Measurements from ENCODE around the gene GPRC5A.

GPRC5A gene

GRCh38 chr12:12897302-12897701 is 5.9 kb downstream of the GPRC5A start:
- Histone ChIP-seq H3K9me3 (replicated peaks; ENCODE audit: insufficient read depth, low read length) (no peaks in the 10 kb centered on the region), H3K9ac (ENCODE audit: low read length) (no peak overlapping the region), H3K4me1 (ENCODE audit: low read length) (no peaks in the 10 kb centered on the region), H3K36me3 (replicated peaks; ENCODE audit: insufficient read depth, low read length) (no peaks in the 10 kb centered on the region), H3K9me2 (replicated peaks; ENCODE audit: insufficient read depth, low read length) (no peaks in the 10 kb centered on the region), H3F3A (ENCODE audit: insufficient read depth, low read length) (no peaks in the 10 kb centered on the region), H3K27me3 (replicated peaks; ENCODE audit: insufficient read depth, low read length) (no peaks in the 10 kb centered on the region), H3K4me3 (ENCODE audit: low read length) (no peak overlapping the region), H3K27ac (ENCODE audit: low read length) (no peak overlapping the region), H3K79me2 (ENCODE audit: low read length) (no peaks in the 10 kb centered on the region), H4K20me1 (ENCODE audit: insufficient read depth, low read length) (no peaks in the 10 kb centered on the region), H3K4me2 (ENCODE audit: low read depth, low read length) (no peak overlapping the region), H2AFZ (ENCODE audit: low read length) (no peak overlapping the region)
- DNase-seq = no peak
- TF ChIP-seq CTCF (IDR thresholded peaks at IDR 0.05; ENCODE audit: low read length) = no peak
- TF ChIP-seq EZH2phosphoT487 (IDR thresholded peaks at IDR 0.05; ENCODE audit: low read length) = no peak
- TF ChIP-seq EZH2 (optimal IDR thresholded peaks at IDR 0.05; ENCODE audit: low read depth, low read length) = no peak

GRCh38 chr12:12898136-12898717 is 6.9 kb downstream of the GPRC5A start:
- H3F3A ChIP-seq (ENCODE audit: insufficient read depth, low read length) = no peaks in the 10 kb centered on the region
- no peak overlapping the region for H3K9ac ChIP-seq (ENCODE audit: low read length)
- no peak overlapping the region for H3K4me2 ChIP-seq (ENCODE audit: low read depth, low read length)
- no peak overlapping the region for H3K27ac ChIP-seq (ENCODE audit: low read length)
- H2AFZ ChIP-seq (ENCODE audit: low read length) = no peak overlapping the region
- H3K4me3 ChIP-seq (ENCODE audit: low read length) = no peak overlapping the region
- DNase-seq = no peak
- H3K9me2 ChIP-seq (replicated peaks; ENCODE audit: insufficient read depth, low read length) = no peaks in the 10 kb centered on the region
- TF ChIP-seq CTCF (IDR thresholded peaks at IDR 0.05; ENCODE audit: low read length) (no peak), EZH2 (optimal IDR thresholded peaks at IDR 0.05; ENCODE audit: low read depth, low read length) (no peak), EZH2phosphoT487 (IDR thresholded peaks at IDR 0.05; ENCODE audit: low read length) (no peak)
- no peaks in the 10 kb centered on the region for H3K79me2 ChIP-seq (ENCODE audit: low read length)
- H3K9me3 ChIP-seq (replicated peaks; ENCODE audit: insufficient read depth, low read length) = no peaks in the 10 kb centered on the region
- H4K20me1 ChIP-seq (ENCODE audit: insufficient read depth, low read length) = no peaks in the 10 kb centered on the region
- no peaks in the 10 kb centered on the region for H3K36me3 ChIP-seq (replicated peaks; ENCODE audit: insufficient read depth, low read length)
- no peaks in the 10 kb centered on the region for H3K27me3 ChIP-seq (replicated peaks; ENCODE audit: insufficient read depth, low read length)
- no peaks in the 10 kb centered on the region for H3K4me1 ChIP-seq (ENCODE audit: low read length)

GRCh38 chr12:12898911-12899511 is 7.6 kb downstream of the GPRC5A start:
- Histone ChIP-seq H3K4me2 (ENCODE audit: low read depth, low read length) (no peak overlapping the region), H3F3A (ENCODE audit: insufficient read depth, low read length) (no peaks in the 10 kb centered on the region), H3K27ac (ENCODE audit: low read length) (no peak overlapping the region), H3K79me2 (ENCODE audit: low read length) (no peaks in the 10 kb centered on the region), H4K20me1 (ENCODE audit: insufficient read depth, low read length) (no peaks in the 10 kb centered on the region), H3K27me3 (replicated peaks; ENCODE audit: insufficient read depth, low read length) (no peaks in the 10 kb centered on the region), H2AFZ (ENCODE audit: low read length) (no peak overlapping the region), H3K9me3 (replicated peaks; ENCODE audit: insufficient read depth, low read length) (no peaks in the 10 kb centered on the region), H3K4me1 (ENCODE audit: low read length) (no peaks in the 10 kb centered on the region), H3K9me2 (replicated peaks; ENCODE audit: insufficient read depth, low read length) (no peaks in the 10 kb centered on the region), H3K4me3 (ENCODE audit: low read length) (no peak overlapping the region), H3K36me3 (replicated peaks; ENCODE audit: insufficient read depth, low read length) (no peaks in the 10 kb centered on the region), H3K9ac (ENCODE audit: low read length) (no peak overlapping the region)
- TF ChIP-seq EZH2 (optimal IDR thresholded peaks at IDR 0.05; ENCODE audit: low read depth, low read length) (no peak), EZH2phosphoT487 (IDR thresholded peaks at IDR 0.05; ENCODE audit: low read length) (no peak), CTCF (IDR thresholded peaks at IDR 0.05; ENCODE audit: low read length) (no peak)
- no peak for DNase-seq

Data from MM.1S (cell line).